Activated CD4-positive, alpha-beta T cell treated with anti-CD3 and anti-CD28 coated beads for 36 hours (primary cell): Measurements from ENCODE around the gene GADD45B. TPM values are rescaled to one million over a fixed set of nuclear protein-coding genes. Genes with fewer than 3 reads are reported as not detected.

Experiments used
- ATAC-seq: fragments of 200-7000 bp; cut with Tn5 transposase; one replicate; pipeline ENCODE4 v1.10.0; 2021; ENCODE audit warnings: mild to moderate bottlenecking, moderate library complexity
- CTCF ChIA-PET: fragments of 350-600 bp; sonication (Branson Sonifier 250); formaldehyde crosslinking; loops from one replicate; lab custom pipeline; 2021; ENCODE audit warnings: antibody characterized with exemption; lab: Charles Lee
- POLR2A ChIA-PET: fragments of 350-600 bp; sonication (Branson Sonifier 250); formaldehyde crosslinking; loops from one replicate; lab custom pipeline; 2021; ENCODE audit warnings: antibody characterized with exemption, inconsistent platforms; lab: Charles Lee
- DNase-seq: peaks from one replicate; pipeline ENCODE4 v3.0.0-alpha.2; 2020
- H3K27ac Mint-ChIP-seq: one replicate; pipeline ENCODE4 v1.8.0; 2021; ENCODE audit warnings: mixed read lengths
- H3K27me3 Mint-ChIP-seq: one replicate; pipeline ENCODE4 v1.8.0; 2021; ENCODE audit warnings: mixed read lengths
- H3K36me3 Mint-ChIP-seq: one replicate; pipeline ENCODE4 v1.8.0; 2021; ENCODE audit warnings: low read depth, mixed read lengths
- H3K4me1 Mint-ChIP-seq: one replicate; pipeline ENCODE4 v1.8.0; 2021; ENCODE audit warnings: mixed read lengths
- H3K4me3 Mint-ChIP-seq: one replicate; pipeline ENCODE4 v1.8.0; 2021; ENCODE audit warnings: mild to moderate bottlenecking, moderate library complexity, mixed read lengths
- H3K9me3 Mint-ChIP-seq: one replicate; pipeline ENCODE4 v1.8.0; 2021; ENCODE audit warnings: low read depth, mixed read lengths
- intact Hi-C, 2 experiments: fragments of 100-400 bp; cut with DNase I in 1 of 2; cut with micrococcal nuclease in 1 of 2; formaldehyde crosslinking; loops; one replicate each; pipeline versions ENCODE4 v1.14.2 to v1.15.1; 2022 to 2024; cut with DNase I, micrococcal nuclease
- total RNA-seq, 2 experiments: library from RNA; stranded (reverse); gene quantifications; one replicate each; pipeline ENCODE4 v1.2.3, GENCODE V29; 2021

GADD45B gene
- total RNA-seq, 2 experiments from 2014 or later = 57.7 to 71.2 TPM

DNA sequence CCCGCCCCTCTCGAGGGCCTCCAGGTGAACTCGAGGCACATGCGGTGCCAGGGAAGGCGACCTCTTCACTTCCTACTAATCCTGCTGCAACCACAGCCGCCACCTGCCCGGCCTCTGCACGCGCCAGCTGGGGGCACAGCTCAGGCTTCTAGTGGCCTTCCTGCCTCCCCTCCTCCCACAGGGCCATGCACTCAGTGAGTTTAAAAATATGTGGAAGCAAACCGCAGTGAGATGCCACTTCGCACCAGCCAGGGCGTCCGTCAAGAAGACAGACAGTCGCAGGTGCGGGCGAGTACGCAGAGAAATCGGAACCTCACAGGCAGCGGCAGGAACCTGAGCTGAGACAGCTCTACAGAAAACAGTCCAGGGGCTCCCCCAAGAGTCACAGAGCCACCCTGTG is 29.5 kb upstream of the GADD45B start:
- ChIA-PET CTCF (interaction anchor here (0.5 to 0.7 kb wide), 2 partner anchors 295 to 390 kb away, joined by 3 read pairs; partner anchors contain the start of gene AP3D1), POLR2A (interaction anchor here (0.9 to 1.0 kb wide), 2 partner anchors 24 to 29 kb away, joined by 3 to 4 read pairs; partner anchors contain the start of gene GADD45B)
- Mint-ChIP-seq H3K4me1 (peaks cover 15% of the 10 kb centered on the region), H3K9me3 (no peaks in the 10 kb centered on the region), H3K27ac (peak overlapping the region; percentile 55), H3K27me3 (no peaks in the 10 kb centered on the region), H3K36me3 (peaks cover 8% of the 10 kb centered on the region), H3K4me3 (peak overlapping the region; percentile 26)
- DNase-seq (peak; percentile 67), ATAC-seq (peak; percentile 78)
- intact Hi-C loops = no loop called here

DNA sequence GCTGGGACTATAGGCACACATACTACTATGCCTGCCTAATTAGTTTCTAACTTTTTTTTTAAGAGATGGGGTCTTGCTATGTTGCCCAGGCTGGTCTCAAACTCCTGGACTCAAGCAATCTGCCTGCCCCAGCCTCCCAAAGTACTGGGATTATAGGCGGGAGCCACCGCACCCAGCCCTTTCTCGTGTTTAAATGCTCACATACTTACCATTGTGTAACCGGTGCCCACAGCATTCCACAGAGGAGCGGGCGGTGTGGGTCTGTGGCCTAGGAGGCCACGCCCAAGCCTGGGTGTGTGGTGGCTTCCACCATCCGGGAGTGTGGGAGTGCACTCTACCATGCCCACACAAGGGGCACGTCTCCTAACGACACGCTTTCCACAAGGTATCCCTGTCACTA is 26.9 kb upstream of the GADD45B start:
- no peaks in the 10 kb centered on the region for H3K9me3 Mint-ChIP-seq
- H3K4me1 Mint-ChIP-seq = peaks cover 15% of the 10 kb centered on the region
- ATAC-seq = no peak
- peaks cover 4% of the 10 kb centered on the region for H3K36me3 Mint-ChIP-seq
- no peak overlapping the region for H3K27ac Mint-ChIP-seq
- H3K27me3 Mint-ChIP-seq = no peaks in the 10 kb centered on the region
- intact Hi-C loops = no loop called here
- ChIA-PET CTCF (interaction anchor here (1.5 kb wide), 1 partner anchor 20 kb away, joined by 3 read pairs; no protein-coding TSS in a partner anchor), POLR2A (interaction anchor here (1.2 kb wide), 1 partner anchor 11 kb away, joined by 3 read pairs; no protein-coding TSS in a partner anchor)
- DNase-seq = no peak
- no peak overlapping the region for H3K4me3 Mint-ChIP-seq

DNA sequence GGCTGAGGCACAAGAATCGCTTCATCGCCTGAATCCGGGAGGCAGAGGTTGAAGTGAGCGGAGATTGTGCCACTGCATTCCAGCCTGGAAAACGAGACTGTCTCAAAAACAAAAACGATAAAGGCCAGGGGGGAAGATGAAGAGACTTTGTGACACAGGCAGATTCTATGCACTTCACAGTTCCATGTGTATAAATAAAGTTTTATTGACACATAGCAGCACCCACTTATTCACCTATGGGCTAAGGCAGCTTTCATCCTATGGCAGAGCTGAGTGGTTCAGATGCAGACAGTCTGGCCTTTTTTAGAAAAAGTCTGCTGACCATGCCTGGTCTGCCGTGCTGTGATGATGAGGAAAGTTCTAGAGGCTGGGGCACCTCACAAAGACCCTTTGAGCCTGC is 24.8 kb upstream of the GADD45B start:
- Mint-ChIP-seq H3K27me3 (no peaks in the 10 kb centered on the region), H3K27ac (no peak overlapping the region), H3K4me1 (peaks cover 26% of the 10 kb centered on the region), H3K9me3 (no peaks in the 10 kb centered on the region), H3K36me3 (peaks cover 2% of the 10 kb centered on the region), H3K4me3 (no peak overlapping the region)
- DNase-seq = no peak
- ChIA-PET POLR2A (no interaction called here), CTCF (no interaction called here)
- no peak for ATAC-seq
- intact Hi-C loops = no loop called here

DNA sequence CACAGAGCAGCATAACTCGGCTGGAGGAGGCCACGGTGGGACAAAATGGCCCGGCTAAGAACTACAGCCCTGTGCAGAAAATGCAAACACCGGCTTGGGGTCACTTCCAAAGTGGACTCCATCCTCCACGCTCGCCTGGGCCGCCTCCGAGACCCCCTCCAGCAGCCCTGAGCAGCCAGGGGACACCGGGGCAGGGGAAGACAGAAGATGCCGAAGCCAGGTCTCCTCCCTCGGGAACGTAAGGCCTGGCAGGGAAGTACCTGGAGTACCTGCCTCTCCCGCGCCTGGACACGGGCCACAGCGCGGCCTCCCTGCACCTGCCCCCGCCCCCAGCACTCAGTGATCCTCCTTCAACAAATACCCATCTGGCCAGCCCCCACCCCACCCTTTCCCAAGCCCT is 24.2 kb upstream of the GADD45B start:
- CTCF ChIA-PET = no interaction called here
- intact Hi-C loops = no loop called here
- no peaks in the 10 kb centered on the region for H3K36me3 Mint-ChIP-seq

DNA sequence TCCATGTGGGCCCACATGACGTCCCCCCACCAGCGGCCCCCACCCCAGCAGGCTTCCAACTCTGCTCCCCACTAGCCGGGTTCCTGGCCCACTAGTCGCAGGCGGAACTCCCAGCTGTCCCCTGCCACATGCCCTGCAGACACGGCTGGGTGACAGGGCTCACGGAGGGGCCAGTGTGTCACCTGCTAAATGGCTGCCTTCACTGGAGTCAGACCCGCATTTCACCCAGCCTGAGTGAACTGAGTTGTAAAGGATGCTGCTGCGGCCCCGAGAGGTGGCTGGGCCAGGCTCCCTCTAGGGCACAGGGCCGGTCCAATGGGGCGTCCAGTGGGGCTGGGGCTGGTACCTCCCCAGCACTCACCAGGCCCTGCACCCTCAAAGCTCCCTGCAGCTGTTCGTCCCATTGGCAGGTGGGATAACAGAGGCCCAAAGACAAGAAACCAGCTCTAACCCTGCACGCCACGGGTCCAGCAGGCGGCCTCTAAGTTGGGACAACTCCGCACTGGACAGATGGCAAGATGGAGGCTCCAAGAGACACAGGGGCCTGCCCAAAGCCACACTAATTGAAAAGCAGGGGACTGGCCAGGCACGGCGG is 22.4 kb upstream of the GADD45B start:
- Mint-ChIP-seq H3K4me1 (peaks cover 16% of the 10 kb centered on the region), H3K36me3 (peaks cover 3% of the 10 kb centered on the region), H3K9me3 (no peaks in the 10 kb centered on the region), H3K27ac (no peak overlapping the region), H3K27me3 (no peaks in the 10 kb centered on the region), H3K4me3 (no peak overlapping the region)
- ATAC-seq (no peak), DNase-seq (no peak)
- ChIA-PET POLR2A (interaction anchor here (0.6 to 1.1 kb wide), 2 partner anchors 108 to 168 kb away, joined by 4 to 6 read pairs; no protein-coding TSS in a partner anchor), CTCF (interaction anchor here (1.2 kb wide), 1 partner anchor 158 kb away, joined by 6 read pairs; no protein-coding TSS in a partner anchor)
- intact Hi-C loops = no loop called here

More for the DNA sequence above, 24.2 kb upstream of the GADD45B start:
- Mint-ChIP-seq H3K27ac (no peak overlapping the region), H3K9me3 (no peaks in the 10 kb centered on the region), H3K4me1 (peaks cover 20% of the 10 kb centered on the region), H3K4me3 (no peak overlapping the region), H3K27me3 (no peaks in the 10 kb centered on the region)
- POLR2A ChIA-PET = no interaction called here
- DNase-seq (no peak), ATAC-seq (no peak)

DNA sequence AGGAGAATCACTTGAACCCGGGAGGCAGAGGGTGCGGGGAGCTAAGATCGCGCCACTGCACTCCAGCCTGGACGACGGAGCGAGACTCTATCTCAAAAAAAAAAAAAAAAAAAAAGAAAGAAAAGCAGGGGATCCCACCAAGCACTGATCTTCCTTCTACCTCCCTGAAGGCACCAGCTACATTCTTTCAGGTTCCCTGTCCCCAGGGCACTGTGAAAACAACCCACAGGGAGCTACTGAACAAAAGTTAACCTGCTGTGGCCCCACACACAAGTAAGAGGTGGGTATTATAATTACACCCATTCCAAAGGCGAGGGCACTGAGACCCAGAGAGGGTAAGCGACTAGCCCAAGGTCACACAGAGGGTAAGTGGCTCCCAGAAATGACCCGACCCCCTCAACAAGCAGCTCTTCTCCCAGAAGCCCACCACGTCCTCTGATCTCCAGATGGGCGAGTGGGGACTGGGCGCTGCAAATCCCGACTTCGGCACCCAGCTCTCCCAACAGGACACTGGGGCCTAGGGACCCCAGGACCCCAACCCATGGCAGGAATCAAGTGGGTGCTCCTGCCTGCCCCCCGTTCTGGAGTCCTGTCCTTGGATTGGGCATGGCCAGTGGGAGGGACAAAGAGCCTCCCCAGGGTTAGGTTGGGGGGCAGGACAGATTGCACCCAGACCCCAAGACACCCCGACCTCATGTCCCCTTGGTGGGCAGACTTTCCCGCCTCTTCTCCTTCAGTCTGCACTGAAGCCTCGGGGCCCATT is 21.5 kb upstream of the GADD45B start:
- no peak for ATAC-seq
- peak overlapping the region; percentile 84 for H3K4me3 Mint-ChIP-seq

DNA sequence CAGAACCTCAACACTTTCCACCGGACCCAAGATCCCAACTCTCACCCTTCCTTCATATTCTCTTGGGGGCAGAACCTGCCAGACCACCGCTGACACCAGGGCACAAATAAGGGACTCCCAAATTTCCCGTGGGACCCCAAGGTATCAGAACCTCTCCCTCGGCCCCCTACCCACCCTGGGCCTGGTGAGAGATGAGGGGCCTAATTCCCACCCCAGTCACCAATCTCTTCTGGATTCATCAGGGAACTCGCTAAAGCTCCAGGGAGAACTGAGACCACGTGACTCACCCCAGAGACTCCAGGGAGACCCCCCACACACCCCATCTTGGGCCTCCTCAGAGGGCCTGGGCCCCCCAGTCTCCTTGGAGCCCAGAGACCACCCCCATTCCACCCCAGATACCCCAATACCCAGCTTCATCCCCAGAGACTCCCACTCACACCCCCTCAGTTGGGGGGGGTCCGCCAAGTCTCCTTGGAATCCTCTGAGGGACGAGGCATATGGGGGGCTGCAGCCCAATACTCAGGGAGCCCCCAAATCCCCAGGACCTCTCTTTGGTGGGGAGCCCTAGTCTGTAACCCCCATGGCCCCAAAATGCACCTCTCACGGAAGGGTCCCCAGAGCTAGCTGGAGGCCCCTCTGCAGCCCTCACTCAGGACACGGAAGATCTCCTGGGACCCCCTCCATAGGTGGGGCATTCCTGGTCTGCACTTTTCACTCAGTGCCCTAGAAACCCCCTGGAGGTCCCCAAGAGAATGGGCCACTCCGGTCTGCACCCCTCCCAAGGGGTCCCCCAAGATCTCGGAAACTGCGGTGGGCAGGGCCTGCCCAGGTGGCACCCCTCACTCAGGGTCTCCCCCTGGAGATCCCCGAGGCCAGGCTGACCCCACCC is 20.7 kb upstream of the GADD45B start:
- Mint-ChIP-seq H3K27me3 (no peaks in the 10 kb centered on the region), H3K4me3 (peak overlapping the region; percentile 84), H3K4me1 (peaks cover 16% of the 10 kb centered on the region), H3K9me3 (no peaks in the 10 kb centered on the region), H3K36me3 (peaks cover 3% of the 10 kb centered on the region), H3K27ac (peak overlapping the region; percentile 35)
- intact Hi-C loops = no loop called here
- POLR2A ChIA-PET = no interaction called here
- no peak for ATAC-seq
- no peak for DNase-seq
- CTCF ChIA-PET = no interaction called here

More for the DNA sequence above, 21.5 kb upstream of the GADD45B start:
- no peaks in the 10 kb centered on the region for H3K9me3 Mint-ChIP-seq
- H3K27me3 Mint-ChIP-seq = no peaks in the 10 kb centered on the region
- no peak for DNase-seq
- CTCF ChIA-PET = interaction anchor here (1.2 kb wide), 1 partner anchor 157 kb away, joined by 6 read pairs; no protein-coding TSS in a partner anchor
- intact Hi-C loops = no loop called here
- H3K36me3 Mint-ChIP-seq = peaks cover 3% of the 10 kb centered on the region
- H3K4me1 Mint-ChIP-seq = peaks cover 16% of the 10 kb centered on the region
- H3K27ac Mint-ChIP-seq = no peak overlapping the region
- POLR2A ChIA-PET = interaction anchor here (0.6 kb wide), 1 partner anchor 108 kb away, joined by 6 read pairs; no protein-coding TSS in a partner anchor

DNA sequence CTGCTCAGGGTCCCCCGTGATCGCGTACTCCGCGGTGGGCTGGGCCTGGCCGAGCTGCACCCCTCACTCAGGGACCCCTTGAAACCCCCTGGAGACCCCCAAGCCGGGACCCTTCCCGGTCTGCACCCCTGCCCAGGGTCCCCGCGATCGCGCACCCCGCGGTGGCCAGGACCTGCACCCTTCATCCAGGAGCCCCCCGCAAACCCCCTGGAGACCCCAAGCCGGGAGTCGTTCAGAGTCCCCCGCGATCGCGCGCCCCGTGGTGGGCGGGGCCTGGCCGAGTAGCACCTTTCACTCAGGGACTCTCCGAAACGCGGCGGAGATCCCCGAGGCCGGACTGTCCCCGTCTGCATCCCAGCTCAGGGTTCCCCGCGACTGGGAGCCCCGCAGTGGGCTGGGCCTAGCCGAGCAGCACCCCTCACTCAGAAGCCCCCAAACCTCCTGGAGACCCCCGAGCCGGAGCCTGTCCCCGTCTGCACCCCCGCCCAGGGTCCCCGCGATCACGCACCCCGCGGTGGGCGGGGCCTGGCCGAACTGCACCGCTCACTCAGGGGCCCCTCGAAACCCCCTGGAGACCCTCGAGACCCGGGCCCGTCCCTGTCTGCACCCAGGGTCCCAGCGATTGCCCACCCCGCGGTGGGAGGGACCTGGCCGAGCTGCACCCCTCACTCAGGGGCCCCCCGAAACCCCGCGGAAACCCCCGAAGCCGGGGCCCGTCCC is 19.9 kb upstream of the GADD45B start:
- ATAC-seq (peak; percentile 47), DNase-seq (peak; percentile 73)
- POLR2A ChIA-PET = interaction anchor here (1.0 to 1.9 kb wide), 4 partner anchors 20 to 165 kb away, joined by 4 to 11 read pairs (median 5); partner anchors contain the start of genes GADD45B and TIMM13
- H3K27ac Mint-ChIP-seq = peak overlapping the region; percentile 88
- CTCF ChIA-PET = interaction anchor here (1.0 to 1.6 kb wide), 4 partner anchors 21 to 181 kb away, joined by 3 to 9 read pairs (median 4); partner anchors contain the start of genes GADD45B and TIMM13
- peaks cover 3% of the 10 kb centered on the region for H3K36me3 Mint-ChIP-seq
- peak overlapping the region; percentile 84 for H3K4me3 Mint-ChIP-seq
- H3K4me1 Mint-ChIP-seq = peaks cover 16% of the 10 kb centered on the region
- intact Hi-C loops = loop anchor here in 1 of 2 experiments (1.0 to 2.0 kb wide), 6 partner anchors 29 to 385 kb away; partner anchors contain the start of genes DOT1L, LSM7, PLEKHJ1 and SF3A2
- no peaks in the 10 kb centered on the region for H3K9me3 Mint-ChIP-seq
- no peaks in the 10 kb centered on the region for H3K27me3 Mint-ChIP-seq

DNA sequence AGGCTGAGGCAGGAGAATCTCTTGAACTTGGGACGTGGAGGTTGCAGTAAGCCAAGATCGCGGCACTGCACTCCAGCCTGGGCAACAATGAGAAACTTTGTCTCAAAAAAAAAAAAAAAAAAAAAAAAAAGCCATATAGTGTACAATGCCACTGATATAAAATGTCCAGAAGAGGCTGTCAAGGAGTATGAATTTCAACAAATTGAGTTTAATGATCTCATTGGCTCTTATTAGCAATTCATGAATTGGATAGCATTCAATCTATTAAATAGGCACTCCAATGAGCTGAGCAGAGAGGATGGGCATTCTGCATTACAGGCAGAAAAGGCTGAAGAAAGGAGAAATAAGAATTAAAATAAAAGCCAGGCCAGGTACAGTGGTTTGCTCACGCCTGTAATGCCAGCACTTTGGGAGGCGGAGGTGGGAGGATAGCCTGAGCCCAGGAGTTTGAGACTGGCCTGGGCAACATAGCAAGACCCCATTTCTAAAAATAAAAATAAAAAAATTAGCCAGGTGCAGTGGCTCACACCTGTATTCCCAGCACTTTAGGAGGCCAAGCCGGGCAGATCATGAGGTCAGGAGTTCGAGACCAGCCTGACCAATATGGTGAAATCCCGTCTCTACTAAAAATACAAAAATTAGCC is 18.4 kb upstream of the GADD45B start:
- peak; percentile 1 for ATAC-seq
- no peak for DNase-seq
- peak overlapping the region; percentile 92 for H3K27ac Mint-ChIP-seq
- H3K9me3 Mint-ChIP-seq = no peaks in the 10 kb centered on the region
- POLR2A ChIA-PET = interaction anchor here (0.6 to 1.9 kb wide), 5 partner anchors 10 to 159 kb away, joined by 4 to 11 read pairs (median 4); partner anchors contain the start of gene GADD45B
- intact Hi-C loops = loop anchor here in 1 of 2 experiments (1.0 to 2.0 kb wide), 6 partner anchors 17 to 728 kb away; partner anchors contain the start of genes DOT1L, LSM7, NCLN and PLEKHJ1
- H3K36me3 Mint-ChIP-seq = peaks cover 3% of the 10 kb centered on the region
- H3K4me1 Mint-ChIP-seq = peaks cover 18% of the 10 kb centered on the region
- H3K27me3 Mint-ChIP-seq = peaks cover 2% of the 10 kb centered on the region
- H3K4me3 Mint-ChIP-seq = peak overlapping the region; percentile 84
- CTCF ChIA-PET = interaction anchor here (0.5 to 1.6 kb wide), 9 partner anchors 19 to 160 kb away, joined by 3 to 9 read pairs (median 3); partner anchors contain the start of genes GADD45B and TIMM13
